ENCODE results near the gene FMNL2.

Gene FMNL2

GRCh38 chr2:152647552-152647951 lies 312.6 kb downstream of the FMNL2 start:
- DNase-seq (ENCODE audit: low read depth in 3 of 3): no peak

GRCh38 chr2:152648336-152648735 lies 313.4 kb downstream of the FMNL2 start:
- DNase-seq (ENCODE audit: low read depth in 3 of 3): no peak

- DNase-seq (ENCODE audit: low read depth in 3 of 3): no peak
Measured at GRCh38 chr2:152649997-152650396, 315.0 kb downstream of the FMNL2 start.

GRCh38 chr2:152650768-152651371 lies 315.9 kb downstream of the FMNL2 start:
- no peak for DNase-seq (ENCODE audit: low read depth in 3 of 3)

GRCh38 chr2:152651834-152652233 lies 316.9 kb downstream of the FMNL2 start:
- DNase-seq (ENCODE audit: low read depth in 3 of 3): no peak

- no peak for DNase-seq (ENCODE audit: low read depth in 3 of 3)
Measured at GRCh38 chr2:152655880-152656279, 320.9 kb downstream of the FMNL2 start.

GRCh38 chr2:152657043-152657442 lies 322.1 kb downstream of the FMNL2 start:
- DNase-seq (ENCODE audit: low read depth in 3 of 3): no peak

- no peak for DNase-seq (ENCODE audit: low read depth in 3 of 3)
Measured at GRCh38 chr2:152658221-152658620, 323.2 kb downstream of the FMNL2 start.

GRCh38 chr2:152661076-152661475 lies 326.1 kb downstream of the FMNL2 start:
- DNase-seq (ENCODE audit: low read depth in 3 of 3): no peak

GRCh38 chr2:152664725-152665124 lies 329.8 kb downstream of the FMNL2 start:
- no peak for DNase-seq (ENCODE audit: low read depth in 3 of 3)

- no peak for DNase-seq (ENCODE audit: low read depth in 3 of 3)
Measured at GRCh38 chr2:152674334-152674733, 339.4 kb downstream of the FMNL2 start.

- no peak for DNase-seq (ENCODE audit: low read depth in 3 of 3)
Measured at GRCh38 chr2:152676461-152676860, 341.5 kb downstream of the FMNL2 start.

GRCh38 chr2:152678808-152679207 lies 343.8 kb downstream of the FMNL2 start:
- no peak for DNase-seq (ENCODE audit: low read depth in 3 of 3)

GRCh38 chr2:152682663-152683062 lies 347.7 kb downstream of the FMNL2 start:
- DNase-seq (ENCODE audit: low read depth in 3 of 3): no peak

GRCh38 chr2:152683400-152683799 lies 348.4 kb downstream of the FMNL2 start:
- DNase-seq (ENCODE audit: low read depth in 3 of 3): no peak

GRCh38 chr2:152686321-152686720 lies 351.3 kb downstream of the FMNL2 start:
- no peak for DNase-seq (ENCODE audit: low read depth in 3 of 3)

GRCh38 chr2:152693033-152693432 lies 358.1 kb downstream of the FMNL2 start:
- DNase-seq (ENCODE audit: low read depth in 3 of 3): no peak

GRCh38 chr2:152694161-152694661 lies 359.2 kb downstream of the FMNL2 start:
- peak in 2 of 3 donors; percentile 19 to 21 for DNase-seq (ENCODE audit: low read depth in 3 of 3)

GRCh38 chr2:152695763-152696162 lies 360.8 kb downstream of the FMNL2 start:
- DNase-seq (ENCODE audit: low read depth in 3 of 3): no peak

GRCh38 chr2:152696476-152696875 lies 361.5 kb downstream of the FMNL2 start:
- DNase-seq (ENCODE audit: low read depth in 3 of 3): no peak

Data from stimulated activated CD4-positive, alpha-beta T cell treated with anti-CD3 and anti-CD28 coated beads, TNF-alpha, amount 100 ng/mL, for 48 hours (primary cell).